GM19240 (cell line): Measurements from ENCODE around the gene SPTLC1.
"Not testable (repeated sequence)": the region's sequence is repeated elsewhere in the genome, so short reads cannot be mapped to it uniquely, and the experiment has no call there.

Experiments
- DNase-seq: peaks from one replicate; pipeline ENCODE4 v3.0.0; 2011; ENCODE audit warnings: low spot score; ENCODE audit not compliant: insufficient read length

Gene SPTLC1, protein sequence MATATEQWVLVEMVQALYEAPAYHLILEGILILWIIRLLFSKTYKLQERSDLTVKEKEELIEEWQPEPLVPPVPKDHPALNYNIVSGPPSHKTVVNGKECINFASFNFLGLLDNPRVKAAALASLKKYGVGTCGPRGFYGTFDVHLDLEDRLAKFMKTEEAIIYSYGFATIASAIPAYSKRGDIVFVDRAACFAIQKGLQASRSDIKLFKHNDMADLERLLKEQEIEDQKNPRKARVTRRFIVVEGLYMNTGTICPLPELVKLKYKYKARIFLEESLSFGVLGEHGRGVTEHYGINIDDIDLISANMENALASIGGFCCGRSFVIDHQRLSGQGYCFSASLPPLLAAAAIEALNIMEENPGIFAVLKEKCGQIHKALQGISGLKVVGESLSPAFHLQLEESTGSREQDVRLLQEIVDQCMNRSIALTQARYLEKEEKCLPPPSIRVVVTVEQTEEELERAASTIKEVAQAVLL

DNA sequence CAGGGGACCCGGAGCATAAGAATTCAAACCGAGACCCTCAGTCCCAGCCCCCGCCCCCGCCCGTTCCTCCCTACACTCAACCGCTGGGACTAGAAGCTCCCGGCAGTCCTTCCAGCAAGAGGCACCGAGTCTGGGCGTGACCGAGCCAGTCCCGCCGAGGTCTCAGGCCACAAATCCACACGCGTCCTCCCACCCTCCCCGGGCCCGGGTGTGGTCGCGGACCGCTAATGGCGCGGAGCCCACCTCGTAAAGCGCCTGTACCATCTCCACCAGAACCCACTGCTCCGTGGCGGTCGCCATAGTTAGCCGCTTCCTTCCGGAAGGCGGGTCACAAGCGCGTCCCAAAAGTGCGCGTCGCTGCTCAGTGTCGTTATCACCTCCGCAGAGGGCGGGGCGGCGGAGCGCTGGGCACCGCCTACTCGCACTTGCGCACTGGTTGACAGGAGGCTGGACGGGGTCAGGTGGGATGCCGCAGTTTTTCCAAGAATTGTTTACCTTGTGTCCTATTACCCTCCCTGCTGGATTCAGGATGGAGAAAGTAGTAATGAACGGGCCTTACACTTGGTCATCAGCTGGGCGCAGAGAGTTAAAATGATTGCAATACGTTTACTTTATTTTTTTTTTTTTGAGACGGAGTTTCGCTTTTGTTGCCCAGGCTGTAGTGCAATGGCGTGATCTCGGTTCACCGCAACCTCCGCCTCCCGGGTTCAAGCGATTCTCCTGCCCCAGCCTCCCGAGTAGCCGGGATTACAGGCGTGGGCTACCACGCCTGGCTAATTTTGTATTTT, at the start of gene SPTLC1:
Gene SPTLC1, minus strand, starts transcription at position 343 of the 788 bp plus-strand sequence. Its CDS starts 43 bp downstream, at position 300.
- DNase-seq, result peak; percentile 87

DNA sequence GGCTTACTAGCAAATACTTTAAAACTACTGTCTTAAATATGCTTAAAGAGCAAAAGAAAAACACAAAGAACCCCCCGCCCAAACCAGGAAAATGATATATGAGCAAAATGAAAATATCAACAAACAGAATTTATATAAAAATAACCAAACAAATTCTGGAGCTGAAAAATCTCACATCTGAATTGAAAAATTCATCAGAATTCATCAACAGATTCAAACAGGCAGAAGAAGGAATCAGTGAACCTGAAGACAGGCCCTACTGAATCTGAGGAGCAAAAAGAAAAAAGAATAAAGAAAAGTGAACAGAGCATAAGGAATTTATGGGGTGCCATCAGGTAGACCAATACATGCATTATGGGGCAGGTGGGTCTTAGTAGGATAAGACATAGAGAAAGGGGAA, 49.8 kb upstream of the SPTLC1 start:
- no peak for DNase-seq

DNA sequence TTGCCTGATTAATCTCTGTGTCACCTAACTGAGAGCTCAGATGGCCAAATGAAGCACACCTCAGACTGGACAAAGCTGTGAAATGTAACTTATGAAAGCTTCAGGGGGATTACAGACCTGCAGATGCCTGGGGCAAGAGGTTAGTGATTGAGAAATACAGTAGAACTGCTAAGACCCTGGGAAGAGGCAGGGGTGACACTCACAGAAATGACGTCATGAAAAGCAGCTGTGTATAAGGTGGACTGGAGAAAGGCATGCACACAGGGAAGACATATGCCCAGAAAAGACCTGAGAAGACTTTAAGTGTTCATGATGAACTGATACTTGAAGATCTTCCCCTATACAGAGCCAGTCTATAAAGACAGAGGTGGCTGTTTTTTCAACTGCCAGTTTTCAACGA, 49.3 kb upstream of the SPTLC1 start:
- DNase-seq, result no peak

DNA sequence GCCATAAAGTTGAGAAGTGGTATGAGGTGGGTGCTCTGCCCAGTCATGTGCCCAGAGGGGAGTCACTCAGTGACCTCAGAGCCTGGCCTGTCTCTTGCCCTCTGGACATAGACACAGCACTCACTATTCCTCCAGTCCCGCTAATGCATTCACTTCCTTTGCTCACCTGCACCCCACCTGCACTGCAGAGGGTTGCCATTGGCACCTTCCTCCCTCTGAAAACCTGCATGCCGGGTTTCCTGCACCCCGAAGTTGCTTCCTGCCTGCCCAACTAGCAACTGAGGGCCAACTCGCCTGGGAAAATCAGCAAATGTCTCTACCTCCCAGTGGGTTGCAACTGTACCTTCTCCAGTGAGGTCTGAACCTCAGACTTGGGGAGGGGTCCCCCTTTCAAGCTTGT, 48.1 kb upstream of the SPTLC1 start:
- DNase-seq, result no peak

DNA sequence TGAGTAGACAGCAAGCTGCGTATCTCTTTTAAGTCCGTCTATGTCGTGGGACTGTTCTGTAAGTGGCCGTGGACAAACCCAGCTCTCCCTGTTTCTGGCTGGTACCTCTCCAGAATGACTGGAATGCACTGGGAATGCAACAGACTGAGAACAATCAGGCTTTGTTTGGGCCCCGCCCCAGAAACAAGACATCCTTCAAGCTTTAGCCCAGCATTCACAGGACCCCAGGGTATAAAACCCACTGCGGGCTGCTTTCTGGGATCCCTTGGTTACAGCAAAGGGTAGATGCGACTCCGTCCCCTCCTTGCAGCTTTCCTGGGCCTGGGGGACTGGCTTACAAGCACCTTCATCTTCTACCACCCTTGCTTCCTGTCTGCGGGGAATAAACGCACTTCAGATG, 45.6 kb upstream of the SPTLC1 start:
- DNase-seq, result no peak

DNA sequence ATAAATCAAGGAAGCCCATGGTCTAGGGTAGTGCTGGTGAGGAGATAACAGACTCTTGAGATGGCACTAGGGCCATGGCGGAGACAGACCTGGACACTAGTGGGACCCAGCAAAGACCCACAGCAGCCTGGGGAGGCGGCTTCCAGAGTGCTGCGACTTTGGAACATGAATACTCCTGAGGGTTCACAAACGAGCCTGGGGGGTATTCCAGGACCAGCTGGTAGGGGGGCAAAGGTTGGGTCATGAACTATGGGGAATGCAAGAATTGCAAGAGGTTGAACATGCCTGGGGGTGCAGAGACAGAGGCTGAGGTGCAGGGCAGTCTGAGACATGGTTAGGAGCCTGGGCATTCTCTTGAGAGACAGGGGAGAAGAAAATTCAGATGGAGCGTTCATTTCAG, 43.8 kb upstream of the SPTLC1 start:
- no peak for DNase-seq

DNA sequence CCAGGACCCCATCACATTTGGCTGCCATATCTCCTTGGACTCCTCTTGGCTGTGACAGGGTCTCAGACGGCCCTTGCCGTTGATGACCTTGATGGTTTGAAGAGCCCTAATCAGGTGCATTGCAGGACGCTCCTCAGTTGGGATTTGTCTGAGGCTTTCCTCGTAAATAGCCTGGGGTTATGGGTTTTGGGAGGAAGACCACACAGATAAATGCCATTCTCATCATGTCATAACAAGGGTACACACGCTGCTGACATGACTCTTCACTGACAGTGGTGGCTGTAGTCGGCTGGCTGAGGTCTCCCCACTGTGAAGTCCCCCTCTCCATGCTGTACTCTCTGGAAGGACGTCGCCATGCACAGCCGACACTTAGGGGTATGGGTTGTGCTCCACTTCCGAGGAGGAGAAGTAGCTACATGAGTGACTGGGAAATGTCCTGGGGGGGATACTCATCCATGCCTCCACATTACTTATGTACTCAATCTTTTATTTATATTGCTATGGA, 42.9 kb upstream of the SPTLC1 start:
- no peak for DNase-seq

DNA sequence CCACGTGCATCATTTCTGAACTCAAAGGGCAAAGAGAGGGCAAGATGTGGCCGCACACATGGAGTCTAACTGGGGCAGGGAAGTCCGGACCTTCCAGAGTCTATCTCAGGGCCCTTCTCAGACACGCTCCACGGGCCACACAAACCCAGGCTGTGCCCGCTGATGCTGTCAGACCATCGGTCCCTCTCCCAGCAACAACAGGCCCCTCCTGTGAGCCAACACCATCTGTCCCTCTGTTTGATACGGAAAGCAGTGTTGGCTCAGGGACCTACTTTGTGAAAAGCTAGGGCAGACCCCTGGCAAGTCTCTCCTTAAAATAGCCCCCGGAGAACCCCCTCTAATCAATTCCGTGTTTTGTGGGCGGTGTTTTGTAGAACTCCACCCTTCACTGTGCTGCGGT, 40.5 kb upstream of the SPTLC1 start:
- not testable (repeated sequence) for DNase-seq

DNA sequence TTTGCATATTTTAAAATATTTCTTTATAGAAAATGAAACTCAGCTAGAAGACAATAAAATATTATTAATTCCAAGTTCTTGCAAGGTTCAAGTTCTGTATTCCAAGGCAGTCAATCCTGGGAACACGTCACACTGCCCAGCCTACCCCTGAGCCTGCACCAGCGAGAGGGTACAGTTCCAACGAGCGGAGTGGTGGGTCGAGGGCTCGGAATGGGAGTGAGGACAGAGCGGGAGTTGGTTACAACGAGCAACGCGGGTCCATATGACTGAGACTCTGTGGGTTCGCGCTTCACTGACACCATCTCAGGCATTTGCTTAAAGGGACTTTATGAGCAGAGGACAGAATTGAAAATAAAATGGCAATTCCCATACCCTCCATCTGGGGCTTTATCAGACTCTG, 40.0 kb upstream of the SPTLC1 start:
- no peak for DNase-seq

DNA sequence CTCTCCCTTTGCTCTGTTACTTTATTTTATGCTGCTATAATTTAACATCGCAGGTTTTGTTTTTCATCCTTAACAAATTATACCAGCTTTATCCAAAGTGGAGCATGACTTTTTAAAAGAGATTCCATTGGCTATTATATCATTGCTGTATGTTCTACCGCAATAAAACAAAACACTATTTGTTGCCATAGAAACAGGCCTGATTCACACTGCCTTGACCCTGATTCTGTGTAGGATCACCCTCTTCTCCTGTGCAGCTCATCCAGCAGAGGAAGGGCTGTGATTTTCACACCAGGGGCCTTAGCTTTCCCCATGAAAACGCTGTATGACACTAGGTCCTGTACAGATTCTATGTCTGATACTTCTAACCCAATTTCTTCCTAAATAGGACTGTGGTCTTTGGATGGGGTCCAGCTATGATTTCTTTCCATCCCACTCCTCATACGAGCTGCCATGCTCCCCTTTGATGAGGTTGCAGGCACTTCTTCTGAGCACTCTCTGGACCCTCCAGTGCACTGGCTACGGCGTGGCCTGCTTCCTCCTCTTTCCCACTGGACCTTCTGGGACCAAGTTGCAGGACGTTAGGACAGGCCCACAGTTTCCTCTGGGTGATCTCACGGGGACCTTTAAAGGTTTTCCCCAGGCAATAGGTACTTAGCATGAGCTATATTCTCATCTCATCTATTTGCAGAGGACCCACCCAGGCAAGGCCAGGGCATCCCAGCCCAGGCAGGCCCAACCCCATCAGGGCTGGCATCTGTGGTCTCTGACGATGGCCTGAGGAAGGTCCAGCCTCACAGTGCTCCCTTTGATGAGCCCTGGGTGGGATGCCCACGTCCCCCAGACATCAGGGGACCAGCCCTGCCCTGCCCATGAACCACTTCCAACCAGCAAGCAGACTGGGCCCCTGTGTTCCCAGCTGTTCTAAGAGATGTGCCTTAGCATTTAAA, 38.5 kb upstream of the SPTLC1 start:
- not testable (repeated sequence) for DNase-seq

DNA sequence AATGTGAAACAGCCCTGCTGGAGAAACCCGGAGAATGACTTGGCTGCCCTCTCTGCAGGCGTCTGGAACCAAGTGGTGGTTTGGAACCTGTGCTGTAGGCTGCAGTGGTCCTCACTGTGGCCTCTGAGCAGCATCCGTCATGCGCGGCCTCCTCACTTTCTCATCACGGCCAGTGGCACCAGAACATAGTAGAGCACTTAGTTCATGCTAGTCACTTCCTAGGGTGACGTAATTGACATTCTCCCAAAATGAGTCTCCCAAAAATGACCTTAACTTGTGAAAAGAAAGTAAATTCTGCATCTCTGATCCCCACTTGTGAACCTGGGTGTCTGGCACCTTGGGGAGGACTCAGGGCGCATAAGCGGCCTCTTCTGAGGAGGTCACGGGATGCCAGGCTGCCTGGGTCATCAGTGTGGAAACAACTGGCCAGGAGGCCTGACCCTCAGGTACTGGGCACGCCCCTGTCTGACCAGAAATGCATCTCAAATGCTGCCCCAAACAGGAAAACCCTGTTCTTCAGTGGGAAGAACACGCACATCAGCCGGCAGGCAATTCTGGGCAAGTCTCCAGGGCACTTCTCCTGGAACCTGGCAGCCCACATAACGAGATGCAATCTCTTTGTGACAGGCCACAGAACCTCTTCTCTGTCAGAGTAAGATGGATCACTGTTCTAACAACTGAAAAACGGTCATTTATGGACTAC, 36.6 kb upstream of the SPTLC1 start:
- no peak for DNase-seq

DNA sequence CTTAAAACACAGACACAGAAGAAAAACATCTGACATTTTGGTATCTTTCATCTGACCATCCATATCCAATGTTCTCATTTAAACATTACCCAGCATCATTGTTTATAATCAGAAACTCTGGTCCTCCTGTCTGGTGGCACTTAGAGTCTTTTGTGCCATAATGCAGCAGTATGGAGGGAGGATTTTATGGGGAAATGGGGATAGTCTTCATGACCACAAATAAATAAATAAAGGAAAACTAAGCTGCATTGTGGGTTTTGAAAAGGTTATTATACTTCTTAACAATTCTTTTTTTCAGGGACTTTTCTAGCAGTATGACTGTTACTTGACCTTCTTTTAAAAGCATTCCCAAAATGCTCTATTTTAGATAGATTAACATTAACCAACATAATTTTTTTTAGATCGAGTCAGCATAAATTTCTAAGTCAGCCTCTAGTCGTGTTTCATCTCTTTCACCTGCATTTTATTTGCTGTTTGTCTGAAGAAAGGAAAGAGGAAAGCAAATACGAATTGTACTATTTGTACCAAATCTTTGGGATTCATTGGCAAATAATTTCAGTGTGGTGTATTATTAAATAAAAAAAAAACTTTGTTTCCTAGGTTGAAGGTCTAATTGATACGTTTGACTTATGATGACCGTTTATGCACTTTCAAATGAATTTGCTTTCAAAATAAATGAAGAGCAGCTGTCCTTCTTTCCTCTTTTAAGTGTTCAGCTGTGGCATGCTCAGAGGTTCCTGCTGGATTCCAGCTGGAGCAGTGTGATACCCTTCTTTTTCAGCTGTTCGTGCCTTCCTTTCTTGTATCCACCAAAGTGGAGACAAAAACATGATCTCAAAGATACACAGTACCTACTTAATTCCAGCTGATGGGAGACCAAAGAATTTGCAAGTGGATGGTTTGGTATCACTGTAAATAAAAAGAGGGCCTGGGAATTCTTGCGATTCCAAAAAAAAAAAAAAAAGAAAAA, 35.6 kb upstream of the SPTLC1 start:
- DNase-seq, result not testable (repeated sequence)

DNA sequence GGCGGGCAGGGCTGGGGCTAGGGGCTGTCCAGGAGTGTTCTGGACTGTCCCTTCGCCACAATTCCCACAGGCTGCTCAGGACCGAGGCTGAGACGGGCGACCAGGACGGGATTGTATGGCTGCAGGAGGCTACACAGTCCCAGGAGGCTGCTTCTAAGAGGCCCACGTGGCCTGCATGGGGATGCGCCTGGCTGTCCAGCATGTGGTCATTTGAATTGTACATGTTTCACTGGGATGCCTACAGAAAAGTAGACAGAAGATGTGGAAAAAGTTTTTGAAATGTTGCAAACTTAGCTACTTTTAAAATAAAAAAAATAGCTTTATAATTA, 32.6 kb upstream of the SPTLC1 start:
- no peak for DNase-seq

DNA sequence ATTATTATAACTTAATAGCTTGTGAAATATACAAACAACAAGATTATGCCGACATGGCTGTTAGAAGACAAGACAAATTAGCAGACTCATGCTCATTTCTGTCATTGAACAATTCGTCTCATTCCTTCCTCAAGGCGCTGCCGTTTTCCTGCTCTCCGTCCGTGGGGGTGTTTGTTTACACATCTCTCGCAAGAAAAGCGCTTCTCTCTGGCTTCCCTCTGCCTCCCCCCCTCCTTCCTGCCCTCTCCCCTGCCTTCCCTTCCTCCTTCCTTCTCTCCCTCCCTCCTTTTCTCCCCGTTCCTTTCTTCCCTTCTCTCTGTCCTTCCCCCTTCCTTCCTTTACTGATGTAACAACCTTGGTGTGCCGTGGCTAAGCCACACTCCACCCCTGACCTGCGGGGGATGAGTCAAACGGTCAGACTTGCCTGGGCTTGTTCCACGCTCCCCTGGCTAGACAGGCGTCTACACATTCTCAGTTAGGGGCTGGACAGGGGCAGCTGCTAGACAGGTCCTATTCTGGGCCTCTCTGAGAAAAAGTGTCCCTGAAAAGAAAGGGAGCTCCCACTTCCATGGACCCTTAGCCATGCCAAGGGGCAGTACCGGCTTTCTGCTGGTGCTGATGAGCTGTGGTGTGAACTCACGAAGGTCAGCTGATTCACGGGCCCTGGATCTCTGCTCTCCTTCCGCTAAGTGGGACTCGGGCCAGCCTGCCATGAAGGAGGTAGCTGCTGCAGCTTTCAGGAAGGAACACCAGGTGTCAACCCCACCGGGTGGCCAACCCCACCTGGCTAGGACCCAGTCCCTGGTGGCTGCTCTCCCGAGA, 32.0 kb upstream of the SPTLC1 start:
- peak; percentile 37 for DNase-seq

DNA sequence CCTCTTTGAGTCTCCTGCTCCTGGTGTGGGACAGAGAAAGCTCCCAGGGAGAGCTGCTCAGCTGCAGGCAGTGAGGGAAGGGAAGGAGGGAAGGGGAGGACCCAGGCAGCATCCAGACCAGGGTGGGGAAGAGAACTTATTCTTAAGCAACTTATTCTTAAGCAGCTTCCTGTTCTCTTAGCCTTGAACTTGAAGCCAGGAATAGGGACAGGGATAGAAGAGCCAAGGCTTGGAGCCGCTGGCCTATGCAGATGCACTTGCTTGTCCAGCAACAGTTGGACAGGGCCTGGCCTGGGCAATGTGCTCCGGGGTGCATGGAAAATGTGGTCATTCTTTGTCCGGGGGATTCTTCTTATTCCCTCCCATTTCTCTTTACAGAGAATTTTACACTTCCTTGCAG, 31.4 kb upstream of the SPTLC1 start:
- no peak for DNase-seq

DNA sequence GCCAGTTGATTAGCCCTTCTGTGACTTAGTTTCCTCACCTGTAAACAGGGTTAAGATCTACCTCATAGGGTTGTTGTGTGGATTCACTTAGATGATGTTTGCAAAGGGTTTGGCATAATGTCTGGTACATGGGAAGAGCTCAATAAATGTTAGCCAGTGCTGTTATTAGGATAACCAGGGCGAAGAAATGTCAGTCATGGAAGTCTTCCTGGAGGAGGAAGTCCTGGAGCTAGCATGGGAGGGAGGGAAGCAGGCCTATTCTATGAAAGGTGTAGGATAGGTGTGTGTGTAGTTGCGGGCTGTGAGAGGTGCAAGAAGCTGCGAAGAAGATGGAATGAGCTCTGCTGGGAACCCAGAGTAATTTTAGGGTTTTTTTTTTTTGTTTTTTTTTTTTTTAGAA, 30.6 kb upstream of the SPTLC1 start:
- not testable (repeated sequence) for DNase-seq

DNA sequence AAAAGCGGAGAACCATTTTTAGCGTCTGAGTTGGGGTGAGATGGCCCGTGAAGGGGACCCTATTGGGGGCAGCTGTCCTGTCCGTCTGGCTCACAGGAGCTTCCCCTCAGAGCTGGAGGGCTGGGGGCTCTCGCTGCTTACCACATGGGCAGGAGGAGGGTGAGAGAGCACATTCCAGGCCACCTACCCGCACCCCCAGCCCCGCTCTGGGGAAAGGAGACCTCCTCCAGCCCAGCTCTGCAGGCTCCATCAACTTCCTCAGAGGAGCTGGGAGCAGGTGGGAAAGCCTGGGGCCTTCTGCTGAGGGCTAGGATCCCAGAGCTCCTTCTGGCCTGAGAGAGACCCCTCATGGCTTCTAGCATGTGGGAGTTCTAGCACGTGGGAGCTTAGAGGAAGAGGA, 27.1 kb upstream of the SPTLC1 start:
- no peak for DNase-seq
